ENCODE data around the gene KRT27.

Gene KRT27

GRCh38 chr17:40795019-40795667 is 12.8 kb upstream of the KRT27 start:
- TF ChIP-seq CTCF (IDR thresholded peaks at IDR 0.05; ENCODE audit: insufficient read depth, low read depth, low read length, missing control alignments): no peak
- DNase-seq (ENCODE audit: low read depth): no peak
- H3K4me3 ChIP-seq (ENCODE audit: low read depth, low read length): no peak overlapping the region

GRCh38 chr17:40794466-40794865 is 12.1 kb upstream of the KRT27 start:
- no peak for DNase-seq (ENCODE audit: low read depth)
- no peak for TF ChIP-seq CTCF (IDR thresholded peaks at IDR 0.05; ENCODE audit: insufficient read depth, low read depth, low read length, missing control alignments)
- no peak overlapping the region for H3K4me3 ChIP-seq (ENCODE audit: low read depth, low read length)

GRCh38 chr17:40793832-40794231 is 11.5 kb upstream of the KRT27 start:
- no peak for DNase-seq (ENCODE audit: low read depth)
- no peak for TF ChIP-seq CTCF (IDR thresholded peaks at IDR 0.05; ENCODE audit: insufficient read depth, low read depth, low read length, missing control alignments)
- H3K4me3 ChIP-seq (ENCODE audit: low read depth, low read length): no peak overlapping the region

GRCh38 chr17:40791787-40792436 is 9.6 kb upstream of the KRT27 start:
- TF ChIP-seq CTCF (IDR thresholded peaks at IDR 0.05; ENCODE audit: insufficient read depth, low read depth, low read length, missing control alignments): peak; percentile 49
- peak; percentile 22 for DNase-seq (ENCODE audit: low read depth)
- H3K4me3 ChIP-seq (ENCODE audit: low read depth, low read length): no peak overlapping the region

GRCh38 chr17:40791111-40791510 is 8.8 kb upstream of the KRT27 start:
- no peak overlapping the region for H3K4me3 ChIP-seq (ENCODE audit: low read depth, low read length)
- no peak for TF ChIP-seq CTCF (IDR thresholded peaks at IDR 0.05; ENCODE audit: insufficient read depth, low read depth, low read length, missing control alignments)
- no peak for DNase-seq (ENCODE audit: low read depth)

GRCh38 chr17:40779181-40779909 is 3.0 kb downstream of the KRT27 start:
- TF ChIP-seq CTCF (IDR thresholded peaks at IDR 0.05; ENCODE audit: insufficient read depth, low read depth, low read length, missing control alignments): no peak
- no peak overlapping the region for H3K4me3 ChIP-seq (ENCODE audit: low read depth, low read length)
- no peak for DNase-seq (ENCODE audit: low read depth)
